IPS DF 4.7 (cell line): ENCODE data around the gene XYLB.
"Not testable (repeated sequence)": the region's sequence is repeated elsewhere in the genome, so short reads cannot be mapped to it uniquely, and the experiment has no call there.

Source experiments
- DNase-seq: peaks from one replicate; pipeline ENCODE4 v3.0.0-alpha.2; 2013; ENCODE audit warnings: low spot score; ENCODE audit errors: extremely low read depth

XYLB gene

DNA sequence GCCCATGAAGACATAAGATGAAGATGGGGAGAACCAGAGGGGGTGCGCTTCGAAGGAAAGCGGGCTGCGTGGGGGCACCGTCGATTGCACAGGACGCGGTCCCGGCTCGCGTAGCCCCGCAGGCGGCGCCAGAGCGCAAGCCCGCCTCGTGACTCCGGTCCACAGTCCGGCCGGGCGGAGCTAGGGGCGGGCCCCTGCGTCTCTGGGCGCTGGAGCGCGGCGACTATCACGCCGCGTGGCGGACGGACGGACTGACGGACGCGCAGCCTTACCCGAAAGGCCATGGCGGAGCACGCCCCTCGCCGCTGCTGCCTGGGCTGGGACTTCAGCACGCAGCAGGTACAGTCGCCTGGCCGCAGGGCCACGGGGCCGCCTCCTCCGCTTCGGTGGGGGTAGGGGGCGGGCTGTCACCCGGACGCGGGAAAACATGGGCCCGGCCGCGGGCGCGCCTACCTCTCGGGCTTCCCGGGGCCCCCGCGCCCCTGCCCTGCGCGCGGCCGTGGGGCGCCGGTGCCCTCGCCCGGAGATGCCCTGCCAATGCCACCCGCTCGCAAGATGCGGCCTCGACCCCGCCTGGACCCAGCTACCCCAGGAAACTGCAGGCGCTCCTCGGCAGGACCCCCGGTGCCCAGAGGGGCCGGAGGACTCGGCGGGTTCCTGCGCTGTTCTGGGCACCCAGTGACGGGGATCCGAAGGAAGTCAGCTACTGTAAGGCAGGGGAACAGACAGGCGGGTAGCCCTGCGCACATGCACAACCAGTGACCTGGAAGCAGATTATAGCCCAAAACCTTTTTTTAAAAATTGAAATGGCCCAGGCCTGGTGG, at the start of gene XYLB:
TSS of gene XYLB (plus strand) at position 199 of the 824 bp plus-strand sequence. CDS start at position 283, 84 bp downstream.
- DNase-seq, result peak; percentile 14

GRCh38 chr3:38297053-38297452, 49.5 kb upstream of the XYLB start:
- DNase-seq, result not testable (repeated sequence)

DNA sequence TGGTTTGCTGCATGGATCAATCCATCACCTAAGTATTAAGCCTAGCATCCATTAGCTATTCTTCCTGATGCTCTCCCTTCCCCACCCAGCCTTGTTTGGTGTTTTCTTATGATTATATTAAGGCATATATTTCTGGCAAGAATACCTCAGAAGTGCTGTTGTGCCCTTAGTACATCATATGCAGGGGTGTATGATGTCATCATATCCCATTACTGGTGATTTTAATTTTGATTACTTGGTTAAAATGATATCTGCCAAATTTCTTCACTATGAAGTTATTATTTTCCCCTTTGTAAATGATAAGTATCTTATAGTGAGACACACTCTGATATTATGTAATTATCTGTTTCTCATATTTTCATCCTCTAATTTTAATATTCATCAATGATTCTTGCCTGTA, 49.0 kb upstream of the XYLB start:
- DNase-seq, result no peak

- DNase-seq, result no peak
Measured at GRCh38 chr3:38297947-38298711, 48.5 kb upstream of the XYLB start.

GRCh38 chr3:38306941-38307340, 39.6 kb upstream of the XYLB start:
- no peak for DNase-seq

- DNase-seq, result no peak
Measured at GRCh38 chr3:38307599-38307998, 39.0 kb upstream of the XYLB start.

DNA sequence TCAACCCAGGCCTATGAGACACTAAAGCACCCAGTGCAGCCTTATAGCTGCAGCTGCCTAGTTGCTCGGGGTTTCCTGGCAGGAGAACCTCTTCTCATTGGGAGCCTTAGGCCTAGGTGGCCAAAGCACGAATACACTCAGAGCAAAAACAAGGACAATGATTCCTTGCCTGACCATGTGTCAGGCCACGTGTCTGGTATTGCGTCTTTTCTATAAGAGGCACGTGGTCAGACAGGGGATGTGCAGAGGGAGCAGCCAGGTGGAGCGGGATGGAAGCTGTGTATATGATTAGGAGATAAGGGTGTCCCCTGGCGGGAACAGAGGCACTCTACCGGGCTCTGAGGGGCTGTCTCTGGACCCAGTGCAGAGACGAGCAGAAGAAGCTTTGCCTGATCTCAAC, 38.1 kb upstream of the XYLB start:
- DNase-seq, result no peak

- DNase-seq, result no peak
Measured at GRCh38 chr3:38311476-38311875, 35.1 kb upstream of the XYLB start.

DNA sequence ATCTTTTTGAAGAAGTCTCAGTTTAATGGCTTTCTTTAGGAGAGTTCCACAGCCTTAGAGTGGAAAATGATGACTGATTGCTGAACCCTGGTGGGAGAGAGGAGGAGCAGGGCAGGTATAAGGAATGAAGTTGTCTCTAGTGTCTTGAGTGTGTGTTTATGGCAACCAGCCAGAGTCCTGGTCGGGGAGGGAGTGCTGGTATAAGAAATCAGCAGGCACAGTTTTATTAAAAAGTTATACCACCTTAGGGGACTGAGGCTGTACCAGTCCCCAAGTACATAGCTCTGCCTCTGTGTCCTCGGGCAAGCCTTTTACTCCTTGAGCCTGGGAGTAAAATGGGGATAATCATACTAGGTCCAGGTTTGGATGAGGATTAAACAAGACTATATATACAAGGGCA, 34.6 kb upstream of the XYLB start:
- DNase-seq, result no peak

- DNase-seq, result no peak
Measured at GRCh38 chr3:38312356-38312755, 34.2 kb upstream of the XYLB start.

DNA sequence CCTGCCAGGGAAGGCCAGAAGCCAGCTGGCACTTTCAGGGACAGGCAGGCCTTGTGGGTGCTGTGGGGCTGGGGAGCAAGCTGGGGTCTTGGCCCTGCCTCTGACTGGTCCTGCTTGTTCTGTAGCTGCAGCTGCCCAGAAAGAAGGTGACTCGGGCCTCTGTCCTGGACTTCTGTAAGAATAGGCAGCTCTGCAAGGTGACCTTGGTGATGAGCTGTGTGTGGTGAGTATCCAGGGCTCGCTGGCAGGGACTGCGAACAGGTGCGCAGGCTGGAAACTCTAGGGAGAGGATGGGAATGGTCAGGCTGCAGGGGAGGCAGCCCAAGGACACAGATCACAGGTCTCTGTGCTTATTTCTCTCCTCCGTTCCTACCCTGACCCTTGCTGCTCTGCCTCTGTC, 33.3 kb upstream of the XYLB start:
- no peak for DNase-seq

GRCh38 chr3:38313695-38314094, 32.9 kb upstream of the XYLB start:
- DNase-seq, result no peak

DNA sequence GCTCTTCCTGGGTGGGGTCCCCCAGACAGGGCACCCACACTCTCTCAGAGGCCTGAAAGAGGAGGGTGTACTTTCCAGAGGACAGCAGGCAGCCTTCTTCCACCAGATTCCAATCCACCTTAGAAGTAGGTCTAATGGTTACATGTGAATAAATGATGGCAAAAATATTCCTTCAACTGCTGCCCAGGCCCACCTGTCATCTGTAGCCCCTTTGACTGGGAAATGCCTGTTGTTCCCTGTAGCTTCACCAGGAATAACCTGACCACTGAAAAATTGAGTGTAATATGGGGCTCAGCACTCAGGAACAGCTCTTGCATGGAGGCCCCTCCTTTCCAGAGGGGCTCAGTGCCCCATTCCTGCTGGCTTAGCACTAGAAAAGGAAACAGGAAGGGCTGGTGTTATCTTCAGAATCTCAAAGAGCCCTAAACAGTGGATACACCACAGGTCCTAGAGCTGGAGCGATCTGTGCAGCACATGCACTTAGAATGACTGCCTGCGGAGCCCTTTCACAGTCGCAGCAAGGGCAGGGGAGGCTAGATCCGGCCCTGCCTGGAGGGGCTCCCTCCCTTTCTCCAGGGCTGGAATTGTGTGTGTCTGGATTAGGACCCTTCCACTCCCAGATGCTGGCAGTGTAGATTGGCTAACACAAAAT, 32.3 kb upstream of the XYLB start:
- no peak for DNase-seq

- DNase-seq, result no peak
Measured at GRCh38 chr3:38314764-38315487, 31.7 kb upstream of the XYLB start.

GRCh38 chr3:38315488-38316230, 30.9 kb upstream of the XYLB start:
- no peak for DNase-seq

GRCh38 chr3:38316356-38317191, 30.0 kb upstream of the XYLB start:
- DNase-seq, result no peak

DNA sequence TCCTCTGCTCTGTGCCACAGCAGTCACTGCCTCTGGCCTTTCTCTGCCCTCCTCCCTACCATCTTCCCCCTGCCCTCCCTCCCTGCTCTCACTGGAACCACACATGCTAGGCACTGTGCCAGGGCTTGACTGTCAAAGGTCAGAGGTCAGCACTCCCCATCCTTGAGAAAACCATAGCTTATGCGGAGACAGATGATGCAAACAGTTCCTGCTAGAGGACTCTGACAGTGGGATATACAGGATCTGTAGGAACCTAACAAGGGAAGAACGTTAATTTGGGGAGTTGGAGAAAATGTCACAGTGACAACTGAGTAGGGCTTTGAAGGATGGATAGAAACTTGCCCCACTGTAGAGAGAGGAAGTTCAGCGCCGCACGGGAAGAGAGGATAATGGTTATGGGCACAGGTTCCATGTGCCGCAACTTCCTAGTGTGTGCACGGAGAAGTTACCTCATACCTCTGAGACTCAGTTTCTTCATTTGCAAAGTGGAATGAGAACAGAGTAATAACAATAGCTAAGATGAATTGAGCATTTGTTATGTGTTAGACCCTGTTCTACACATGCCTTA, 29.3 kb upstream of the XYLB start:
- DNase-seq, result no peak

- no peak for DNase-seq
Measured at GRCh38 chr3:38318766-38319671, 27.6 kb upstream of the XYLB start.
